HAP-1 (cell line): ENCODE data around the gene LSM2.
"Not testable (repeated sequence)": the region's sequence is repeated elsewhere in the genome, so short reads cannot be mapped to it uniquely, and the experiment has no call there.

ENCODE experiments used
- DNase-seq, 2 experiments: peaks; one replicate each; pipeline ENCODE4 v3.0.0-alpha.2; 2016 to 2020; ENCODE audit warnings: low spot score in 2 of 2
- H3K27me3 ChIP-seq: fragments of 250-450 bp; sonication (Bioruptor Pico); 2 replicates; pipeline ENCODE4 v1.5.1; 2020; ENCODE audit warnings: low read depth, mild to moderate bottlenecking, moderate library complexity
- H3K36me3 ChIP-seq: fragments of 250-450 bp; sonication (Bioruptor Pico); replicated peaks from 2 replicates; pipeline ENCODE4 v1.5.1; 2020; ENCODE audit warnings: mild to moderate bottlenecking
- H3K4me1 ChIP-seq: fragments of 250-450 bp; sonication (Bioruptor Pico); 2 replicates; pipeline ENCODE4 v1.5.1; 2020; ENCODE audit warnings: mild to moderate bottlenecking
- H3K4me3 ChIP-seq: fragments of 250-450 bp; sonication (Bioruptor Pico); 2 replicates; pipeline ENCODE4 v1.5.1; 2020; ENCODE audit warnings: mild to moderate bottlenecking, moderate library complexity
- H3K9me3 ChIP-seq: fragments of 250-450 bp; sonication (Bioruptor Pico); 2 replicates; pipeline ENCODE4 v1.5.1; 2020; ENCODE audit warnings: mild to moderate bottlenecking, moderate library complexity
- in situ Hi-C: fragments of 300-500 bp; cut with MboI; formaldehyde crosslinking; loops from 3 replicates; pipeline ENCODE4 v1.14.3; 2020; ENCODE audit warnings: low sequenced_read_pairs, inconsistent platforms, mixed read lengths

Gene LSM2

GRCh38 chr6:31820399-31820798 lies 13.6 kb upstream of the LSM2 start:
- H3K27me3 ChIP-seq, H3K4me3 ChIP-seq, in situ Hi-C loops, H3K9me3 ChIP-seq, DNase-seq, H3K36me3 ChIP-seq: not testable (repeated sequence)
- peaks cover 39% of the 10 kb centered on the region for H3K4me1 ChIP-seq

DNA sequence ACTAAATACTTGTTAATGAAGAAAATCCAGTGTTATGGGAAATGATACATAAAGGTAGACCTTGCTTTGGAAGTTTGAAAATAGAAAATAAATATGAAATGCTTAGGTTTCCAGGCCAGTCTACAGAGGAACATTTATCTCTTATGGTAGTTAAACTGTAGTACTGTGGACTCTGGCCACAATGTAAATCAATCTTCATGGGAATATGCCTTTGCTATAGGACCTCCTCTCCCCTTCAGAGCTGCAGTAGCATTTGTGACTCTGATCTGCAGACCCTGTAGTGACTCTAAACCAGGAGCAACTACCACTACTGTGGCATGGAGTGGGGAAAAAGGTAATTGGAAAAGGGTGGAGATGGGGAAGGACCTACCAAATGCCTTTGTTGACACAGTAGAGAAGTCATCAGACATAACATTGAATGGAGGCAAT lies 13.1 kb upstream of the LSM2 start:
- peaks cover 37% of the 10 kb centered on the region for H3K4me1 ChIP-seq
- no peak for DNase-seq
- H3K27me3 ChIP-seq: no peaks in the 10 kb centered on the region
- H3K4me3 ChIP-seq: no peak overlapping the region; the same call in 1 of the 2 replicates
- no peaks in the 10 kb centered on the region for H3K36me3 ChIP-seq
- no peaks in the 10 kb centered on the region for H3K9me3 ChIP-seq
- in situ Hi-C loops: no loop called here

DNA sequence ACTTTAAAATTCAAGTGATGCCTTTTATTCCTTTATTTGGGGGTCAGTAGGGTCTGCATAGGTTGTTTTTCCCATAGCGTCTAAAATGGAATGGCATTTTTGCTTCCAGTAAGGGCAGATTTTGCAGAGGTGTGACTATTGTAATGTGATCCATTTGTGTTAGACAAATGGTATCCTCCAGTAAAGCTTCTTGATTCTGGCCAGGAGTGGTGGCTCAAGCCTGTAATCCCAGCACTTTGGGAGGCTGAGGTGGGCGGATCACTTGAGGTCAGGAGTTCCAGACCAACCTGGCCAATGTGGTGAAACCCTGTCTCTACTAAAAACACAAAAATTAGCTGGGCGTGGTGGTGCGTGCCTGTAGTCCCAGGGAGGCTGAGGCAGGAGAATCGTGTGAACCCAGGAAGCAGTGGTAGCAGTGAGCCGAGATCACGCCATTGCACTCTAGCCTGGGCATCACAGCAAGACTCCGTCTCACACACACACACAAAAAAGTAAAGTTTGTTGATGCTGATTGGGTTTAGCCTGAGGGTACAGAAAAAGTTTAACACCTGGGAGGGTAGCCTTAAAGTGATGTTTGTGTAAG lies 11.3 kb upstream of the LSM2 start:
- H3K4me3 ChIP-seq: peak overlapping the region; percentile 40
- H3K36me3 ChIP-seq, H3K9me3 ChIP-seq, in situ Hi-C loops, H3K27me3 ChIP-seq: not testable (repeated sequence)
- peak in 1 of 2 experiments; percentile 60 for DNase-seq
- peaks cover 34% of the 10 kb centered on the region for H3K4me1 ChIP-seq

GRCh38 chr6:31817133-31817928 lies 10.6 kb upstream of the LSM2 start:
- in situ Hi-C loops, H3K36me3 ChIP-seq, H3K9me3 ChIP-seq, H3K27me3 ChIP-seq: not testable (repeated sequence)
- peak overlapping the region; percentile 40 for H3K4me3 ChIP-seq
- peaks cover 27% of the 10 kb centered on the region for H3K4me1 ChIP-seq
- peak in 1 of 2 experiments; percentile 7 for DNase-seq

DNA sequence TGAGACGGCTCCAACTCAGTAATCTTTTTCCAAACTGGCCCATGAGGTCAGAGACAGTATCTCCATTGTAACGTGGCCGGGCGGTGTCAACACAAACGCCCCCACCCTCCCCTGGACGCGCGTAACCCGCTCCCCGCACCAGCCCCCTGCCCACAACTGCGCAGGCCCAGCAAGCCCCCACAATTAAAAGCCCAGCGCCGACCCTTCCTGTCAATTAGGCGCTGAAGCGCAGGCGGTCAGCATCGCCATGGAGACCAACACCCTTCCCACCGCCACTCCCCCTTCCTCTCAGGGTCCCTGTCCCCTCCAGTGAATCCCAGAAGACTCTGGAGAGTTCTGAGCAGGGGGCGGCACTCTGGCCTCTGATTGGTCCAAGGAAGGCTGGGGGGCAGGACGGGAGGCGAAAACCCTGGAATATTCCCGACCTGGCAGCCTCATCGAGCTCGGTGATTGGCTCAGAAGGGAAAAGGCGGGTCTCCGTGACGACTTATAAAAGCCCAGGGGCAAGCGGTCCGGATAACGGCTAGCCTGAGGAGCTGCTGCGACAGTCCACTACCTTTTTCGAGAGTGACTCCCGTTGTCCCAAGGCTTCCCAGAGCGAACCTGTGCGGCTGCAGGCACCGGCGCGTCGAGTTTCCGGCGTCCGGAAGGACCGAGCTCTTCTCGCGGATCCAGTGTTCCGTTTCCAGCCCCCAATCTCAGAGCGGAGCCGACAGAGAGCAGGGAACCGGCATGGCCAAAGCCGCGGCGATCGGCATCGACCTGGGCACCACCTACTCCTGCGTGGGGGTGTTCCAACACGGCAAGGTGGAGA lies 8.5 kb upstream of the LSM2 start, which contains the start of the genes HSPA1A and HSPA1L:
Gene HSPA1A, plus strand, starts transcription at position 519 of the 814 bp plus-strand sequence. Its CDS starts 214 bp downstream, at position 733.
Gene HSPA1L, minus strand, starts transcription at position 259 of the 814 bp plus-strand sequence. CDS start 3,311 bp downstream, outside the sequence.
- peaks cover 18% of the 10 kb centered on the region for H3K4me1 ChIP-seq
- peak; percentile 97 to 98 for DNase-seq
- no peaks in the 10 kb centered on the region for H3K9me3 ChIP-seq
- in situ Hi-C loops: no loop called here
- no peaks in the 10 kb centered on the region for H3K36me3 ChIP-seq
- no peaks in the 10 kb centered on the region for H3K27me3 ChIP-seq
- H3K4me3 ChIP-seq: peak within 1 kb of the TSS; percentile 66

DNA sequence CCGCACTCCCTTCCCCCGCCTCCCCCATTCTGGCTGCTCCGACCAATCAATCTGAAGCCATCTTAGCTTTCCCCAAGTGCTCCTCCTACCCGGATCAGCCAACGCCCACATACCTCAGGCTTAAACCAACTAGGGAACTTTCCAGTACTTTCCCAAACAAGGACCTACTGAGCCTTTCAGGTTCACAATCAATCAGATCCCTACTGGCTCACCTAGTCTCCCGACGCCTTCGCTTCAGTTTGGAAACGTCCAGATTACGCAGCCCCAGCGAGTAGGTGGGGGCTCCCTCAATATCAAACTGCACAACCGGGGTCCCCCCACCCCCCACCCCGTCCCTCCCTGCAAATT lies 7.9 kb upstream of the LSM2 start:
- H3K4me1 ChIP-seq: peaks cover 12% of the 10 kb centered on the region
- DNase-seq: peak; percentile 99
- H3K36me3 ChIP-seq: no peaks in the 10 kb centered on the region
- in situ Hi-C loops: no loop called here
- no peaks in the 10 kb centered on the region for H3K27me3 ChIP-seq
- no peaks in the 10 kb centered on the region for H3K9me3 ChIP-seq
- peak overlapping the region; percentile 66 for H3K4me3 ChIP-seq

DNA sequence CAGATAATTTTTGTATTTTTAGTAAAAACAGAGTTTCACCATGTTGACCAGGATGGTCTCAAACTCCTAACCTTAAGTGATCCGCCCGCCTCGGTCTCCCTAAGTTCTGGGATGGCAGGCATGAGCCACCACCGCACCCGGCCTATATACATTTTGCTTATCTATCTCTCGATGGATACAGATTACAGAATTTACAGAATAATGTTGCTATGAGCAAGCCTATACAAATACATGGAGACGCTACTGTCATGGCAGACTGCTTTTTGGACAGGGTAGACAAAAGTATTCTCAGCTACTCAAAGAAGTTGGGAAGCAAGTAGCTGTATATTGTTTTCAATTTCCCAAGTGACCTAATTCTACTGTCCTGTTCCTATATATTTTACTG lies 6.7 kb upstream of the LSM2 start:
- H3K4me1 ChIP-seq: peaks cover 7% of the 10 kb centered on the region
- DNase-seq: no peak
- no peak overlapping the region for H3K4me3 ChIP-seq
- in situ Hi-C loops: no loop called here
- H3K9me3 ChIP-seq: no peaks in the 10 kb centered on the region
- H3K36me3 ChIP-seq: no peaks in the 10 kb centered on the region
- no peaks in the 10 kb centered on the region for H3K27me3 ChIP-seq

DNA sequence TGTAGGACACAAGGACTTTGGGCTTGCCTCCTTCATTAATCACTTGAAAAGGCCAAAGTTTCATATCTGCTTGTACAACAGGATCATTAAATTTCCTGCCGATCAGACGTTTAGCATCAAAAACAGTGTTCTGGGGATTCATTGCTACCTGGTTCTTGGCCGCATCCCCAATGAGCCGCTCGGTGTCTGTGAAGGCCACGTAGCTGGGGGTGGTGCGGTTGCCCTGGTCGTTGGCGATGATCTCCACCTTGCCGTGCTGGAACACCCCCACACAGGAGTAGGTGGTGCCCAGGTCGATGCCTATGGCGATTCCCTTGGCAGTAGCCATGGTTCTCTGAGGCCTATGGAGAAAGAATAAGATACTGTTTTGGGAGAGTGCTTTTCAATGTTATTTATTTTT lies 4.9 kb upstream of the LSM2 start:
- no peak for DNase-seq
- Histone ChIP-seq H3K9me3 (no peaks in the 10 kb centered on the region), H3K4me3 (no peak overlapping the region), H3K36me3 (no peaks in the 10 kb centered on the region), H3K4me1 (peaks cover 10% of the 10 kb centered on the region), H3K27me3 (no peaks in the 10 kb centered on the region)
- in situ Hi-C loops: no loop called here

DNA sequence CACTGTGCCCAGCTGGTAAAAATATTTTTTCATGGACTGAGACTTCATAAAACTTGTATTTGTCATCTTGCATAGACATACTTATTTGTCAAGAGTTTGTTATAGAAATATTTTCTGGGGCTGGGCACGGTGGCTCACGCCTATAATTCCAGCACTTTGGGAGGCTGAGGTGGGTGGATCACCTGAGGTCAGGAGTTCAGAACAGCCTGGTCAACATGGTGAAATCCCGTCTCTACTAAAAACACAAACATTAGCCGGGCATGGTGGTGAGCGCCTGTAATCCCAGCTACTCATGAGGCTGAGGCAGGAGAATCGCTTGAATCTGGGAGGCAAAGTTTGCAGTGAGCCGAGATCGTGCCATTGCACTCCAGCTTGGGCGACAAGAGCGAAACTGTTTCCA lies 1.8 kb upstream of the LSM2 start:
- DNase-seq, H3K9me3 ChIP-seq, H3K4me3 ChIP-seq, in situ Hi-C loops, H3K36me3 ChIP-seq, H3K27me3 ChIP-seq, H3K4me1 ChIP-seq: not testable (repeated sequence)

GRCh38 chr6:31805939-31806469 lies 762 bp downstream of the LSM2 start:
- Histone ChIP-seq H3K27me3 (no peaks in the 10 kb centered on the region), H3K4me1 (peaks cover 8% of the 10 kb centered on the region), H3K9me3 (no peaks in the 10 kb centered on the region), H3K36me3 (peaks cover 30% of the 10 kb centered on the region), H3K4me3 (peak overlapping the region; percentile 89)
- in situ Hi-C loops: no loop called here
- DNase-seq: no peak

DNA sequence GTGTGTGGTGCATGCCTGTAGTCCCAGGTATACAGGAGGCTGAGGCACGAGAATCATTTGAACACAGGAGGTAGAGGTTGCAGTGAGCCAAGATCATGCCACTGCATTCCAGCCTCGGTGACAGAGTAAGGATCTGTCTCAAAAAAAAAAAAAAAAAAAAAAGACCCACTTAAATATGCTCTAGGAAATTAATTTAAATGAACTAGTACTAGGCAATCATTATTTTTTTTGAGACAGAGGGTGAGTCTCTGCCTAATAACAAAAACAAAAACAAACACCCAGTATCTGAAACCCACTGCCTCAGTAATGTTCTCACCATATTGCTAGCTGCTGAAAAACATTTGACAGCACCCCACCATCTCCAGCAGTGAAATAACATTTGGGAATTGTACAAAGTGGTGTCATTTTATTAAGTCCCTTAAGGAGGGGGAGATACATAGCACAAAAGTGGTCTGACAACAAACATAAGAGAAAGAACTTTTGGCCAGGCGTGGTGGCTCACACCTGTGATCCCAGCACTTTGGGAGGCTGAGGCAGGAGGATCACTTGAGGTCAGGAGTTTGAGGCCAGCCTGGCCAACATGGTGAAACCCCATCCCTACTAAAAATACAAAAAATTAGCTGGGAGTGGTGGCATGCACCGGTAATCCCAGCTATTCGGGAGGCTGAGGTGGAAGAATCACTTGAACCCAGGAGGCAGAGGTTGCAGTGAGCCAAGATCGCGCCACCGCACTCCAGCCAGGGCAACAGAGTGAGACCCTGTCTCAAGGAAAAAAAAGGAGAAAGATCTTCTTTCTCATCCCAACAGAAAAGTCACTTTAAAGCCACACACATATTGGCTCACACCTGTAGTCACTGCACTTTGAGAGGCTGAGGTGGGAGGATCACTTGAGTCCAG lies 5.5 kb downstream of the LSM2 start:
- H3K4me1 ChIP-seq, in situ Hi-C loops, H3K4me3 ChIP-seq, H3K27me3 ChIP-seq, DNase-seq, H3K9me3 ChIP-seq: not testable (repeated sequence)
- H3K36me3 ChIP-seq: peaks cover 38% of the 10 kb centered on the region

GRCh38 chr6:31799781-31800180 lies 7.0 kb downstream of the LSM2 start:
- Histone ChIP-seq H3K9me3 (no peaks in the 10 kb centered on the region), H3K27me3 (no peaks in the 10 kb centered on the region), H3K4me3 (no peak overlapping the region), H3K4me1 (peaks cover 4% of the 10 kb centered on the region), H3K36me3 (peaks cover 35% of the 10 kb centered on the region)
- in situ Hi-C loops: no loop called here
- no peak for DNase-seq

DNA sequence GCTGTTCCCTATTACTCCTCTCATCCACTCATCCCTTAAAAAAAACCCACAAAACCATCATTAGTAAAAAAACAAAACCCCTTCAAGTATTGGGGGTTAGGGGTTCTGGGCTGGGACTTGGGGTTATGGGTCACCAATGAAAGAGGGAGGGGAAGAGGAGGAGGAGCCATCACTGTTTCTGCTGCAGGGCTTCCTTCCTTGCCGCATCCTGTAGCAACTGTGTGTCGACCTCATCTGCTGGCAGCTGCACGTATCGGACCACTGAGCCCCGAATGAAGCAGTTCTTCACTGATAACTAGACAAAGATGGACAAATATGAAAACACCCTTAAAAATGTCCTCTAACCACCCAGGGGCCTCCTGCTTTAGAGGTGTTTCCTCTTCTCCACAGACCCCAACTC lies 9.2 kb downstream of the LSM2 start:
- in situ Hi-C loops: no loop called here
- H3K9me3 ChIP-seq: no peaks in the 10 kb centered on the region
- no peak for DNase-seq
- H3K4me3 ChIP-seq: no peak overlapping the region
- no peaks in the 10 kb centered on the region for H3K27me3 ChIP-seq
- peaks cover 8% of the 10 kb centered on the region for H3K4me1 ChIP-seq
- peaks cover 30% of the 10 kb centered on the region for H3K36me3 ChIP-seq
